H1 (cell line): ENCODE measurements around the gene FOXK1. TPM values are rescaled to one million over a fixed set of nuclear protein-coding genes. Genes with fewer than 3 reads are reported as not detected.

Experiments
- CTCF ChIA-PET: fragments of 300-600 bp; sonication (Branson Sonifier 250); formaldehyde crosslinking; loops from one replicate; lab custom pipeline; 2021; ENCODE audit not compliant: partially characterized antibody; lab: Charles Lee
- POLR2A ChIA-PET: fragments of 300-600 bp; sonication (Branson Sonifier 250); formaldehyde crosslinking; loops from one replicate; lab custom pipeline; 2021; ENCODE audit warnings: inconsistent platforms; ENCODE audit not compliant: partially characterized antibody; lab: Charles Lee
- DNase-seq, 2 experiments: peaks; one replicate each; pipeline versions ENCODE4 v3.0.0 to v3.0.0-alpha.2; 2010 to 2022; ENCODE audit warnings: low spot score in 2 of 2, low read depth in 1 of 2, mixed read lengths in 1 of 2
- FAIRE-seq: peaks from 2 replicates; lab custom pipeline; 2011; peaks lifted over from hg19 to GRCh38; lab: Jason Lieb, UNC
- H2AFZ ChIP-seq: 2 replicates; pipeline ENCODE4 v1.8.1; 2012; ENCODE audit warnings: low read length, inconsistent platforms
- H2AK5ac ChIP-seq: 2 replicates; pipeline ENCODE4 v1.6.1; 2013; ENCODE audit warnings: low read depth, low read length
- H2BK120ac ChIP-seq: replicated peaks from 2 replicates; pipeline ENCODE3; 2013; ENCODE audit warnings: low read depth, low read length, inconsistent platforms
- H2BK12ac ChIP-seq: 2 replicates; pipeline ENCODE4 v1.6.1; 2013; ENCODE audit warnings: low read depth, low read length
- H2BK15ac ChIP-seq: 2 replicates; pipeline ENCODE4 v1.6.1; 2013; ENCODE audit warnings: low read length
- H2BK20ac ChIP-seq: 2 replicates; pipeline ENCODE4 v1.6.1; 2013; ENCODE audit warnings: low read length
- H2BK5ac ChIP-seq: 2 replicates; pipeline ENCODE4 v1.6.1; 2013; ENCODE audit warnings: low read depth, low read length
- H3K14ac ChIP-seq: 2 replicates; pipeline ENCODE4 v1.6.1; 2013; ENCODE audit warnings: inconsistent platforms; ENCODE audit not compliant: insufficient read length
- H3K18ac ChIP-seq: 2 replicates; pipeline ENCODE4 v1.6.1; 2013; ENCODE audit warnings: low read length; ENCODE audit errors: extremely low read depth
- H3K23ac ChIP-seq: 2 replicates; pipeline ENCODE4 v1.6.1; 2013; ENCODE audit warnings: inconsistent platforms; ENCODE audit not compliant: insufficient read length
- H3K23me2 ChIP-seq: 2 replicates; pipeline ENCODE4 v1.6.1; 2013; ENCODE audit warnings: low read depth, low read length
- H3K27ac ChIP-seq: 2 replicates; pipeline ENCODE4 v1.6.1; 2011; ENCODE audit warnings: low read depth, low read length, inconsistent platforms
- H3K27me3 ChIP-seq, 4 experiments: replicated peaks in 1 of 4; 1 replicate in 1 of 4; 2 replicates in 3 of 4; pipeline versions ENCODE4 v1.6.1 to v1.8.1; 2011 to 2013; ENCODE audit warnings: low read length in 3 of 4, mild to moderate bottlenecking in 3 of 4, inconsistent platforms in 2 of 4, mixed read lengths in 2 of 4, moderate library complexity in 1 of 4; ENCODE audit not compliant: control insufficient read depth in 3 of 4, insufficient read depth in 3 of 4; ENCODE audit errors: extremely low read depth in 1 of 4
- H3K36me3 ChIP-seq, 4 experiments: 2 replicates each; pipeline versions ENCODE4 v1.6.1 to v1.8.1; 2011 to 2013; ENCODE audit warnings: mild to moderate bottlenecking in 4 of 4, low read length in 3 of 4, moderate library complexity in 2 of 4, control low read depth in 1 of 4, inconsistent platforms in 1 of 4; ENCODE audit not compliant: insufficient read depth in 4 of 4, control insufficient read depth in 2 of 4
- H3K4ac ChIP-seq: replicated peaks from 2 replicates; pipeline ENCODE3; 2013; ENCODE audit warnings: low read length, low read depth, mixed read lengths, inconsistent platforms; ENCODE audit not compliant: insufficient read length
- H3K4me1 ChIP-seq, 4 experiments: replicated peaks in 1 of 4; 1 replicate in 1 of 4; 2 replicates in 3 of 4; pipeline versions ENCODE4 v1.6.1 to v1.8.1; 2011 to 2013; ENCODE audit warnings: low read length in 3 of 4, inconsistent platforms in 2 of 4, mixed read lengths in 1 of 4; ENCODE audit not compliant: insufficient read depth in 4 of 4, control insufficient read depth in 3 of 4
- H3K4me2 ChIP-seq, 2 experiments: 2 replicates each; pipeline versions ENCODE4 v1.6.1 to v1.8.1; 2011 to 2013; ENCODE audit warnings: low read depth in 2 of 2, low read length in 2 of 2, control low read depth in 1 of 2, inconsistent platforms in 1 of 2, mild to moderate bottlenecking in 1 of 2; ENCODE audit not compliant: insufficient read depth in 1 of 2
- H3K4me3 ChIP-seq, 4 experiments: fragments of 200-600, 300-600 bp in 1 of 4; sonication (generic), shearing (Covaris generic), sonication (Bioruptor Twin) in 1 of 4; 2 replicates each; pipeline versions ENCODE4 v1.5.1 to v1.8.1; 2011 to 2016; ENCODE audit warnings: low read length in 4 of 4, low read depth in 3 of 4, control low read depth in 2 of 4, inconsistent platforms in 2 of 4, mild to moderate bottlenecking in 2 of 4, mixed read lengths in 1 of 4, moderate library complexity in 1 of 4; ENCODE audit not compliant: insufficient read depth in 2 of 4; ENCODE audit errors: extremely low read depth in 1 of 4
- H3K56ac ChIP-seq: replicated peaks from 2 replicates; pipeline ENCODE3; 2013; ENCODE audit warnings: low read depth, mild to moderate bottlenecking, mixed read lengths, low read length, inconsistent platforms; ENCODE audit not compliant: insufficient read length
- H3K79me1 ChIP-seq: 2 replicates; pipeline ENCODE4 v1.6.1; 2013; ENCODE audit warnings: low read depth, low read length, control low read depth
- H3K79me2 ChIP-seq, 2 experiments: 2 replicates each; pipeline versions ENCODE4 v1.6.1 to v1.8.1; 2012 to 2013; ENCODE audit warnings: low read length in 2 of 2, mild to moderate bottlenecking in 2 of 2, inconsistent platforms in 1 of 2; ENCODE audit not compliant: insufficient read depth in 2 of 2, control insufficient read depth in 1 of 2
- H3K9ac ChIP-seq, 4 experiments: replicated peaks in 1 of 4; 1 replicate in 1 of 4; 2 replicates in 3 of 4; pipeline versions ENCODE4 v1.6.1 to v1.8.1; 2011 to 2013; ENCODE audit warnings: low read depth in 3 of 4, low read length in 3 of 4, control low read depth in 2 of 4, mild to moderate bottlenecking in 2 of 4, moderate library complexity in 2 of 4, inconsistent platforms in 1 of 4; ENCODE audit errors: extremely low read depth in 1 of 4
- H3K9me3 ChIP-seq, 2 experiments: 2 replicates each; pipeline versions ENCODE4 v1.6.1 to v1.8.1; 2012 to 2013; ENCODE audit warnings: mild to moderate bottlenecking in 2 of 2, moderate library complexity in 2 of 2, control low read depth in 1 of 2, inconsistent platforms in 1 of 2, low read depth in 1 of 2, low read length in 1 of 2, mixed read lengths in 1 of 2; ENCODE audit not compliant: insufficient read depth in 2 of 2
- H4K20me1 ChIP-seq, 2 experiments: replicated peaks in 1 of 2; 2 replicates each; pipeline versions ENCODE3 to v1.8.1; 2011 to 2013; ENCODE audit warnings: inconsistent platforms in 2 of 2, low read length in 2 of 2, mild to moderate bottlenecking in 1 of 2; ENCODE audit not compliant: insufficient read depth in 2 of 2, control insufficient read depth in 1 of 2
- H4K5ac ChIP-seq: 2 replicates; pipeline ENCODE4 v1.6.1; 2013; ENCODE audit warnings: low read length, low read depth, mixed read lengths, inconsistent platforms; ENCODE audit not compliant: insufficient read length
- H4K8ac ChIP-seq: 2 replicates; pipeline ENCODE4 v1.8.0; 2013; ENCODE audit warnings: mild to moderate bottlenecking, moderate library complexity, low read length, inconsistent platforms; ENCODE audit not compliant: insufficient read depth; ENCODE audit errors: extremely low read depth
- H4K91ac ChIP-seq: replicated peaks from 2 replicates; pipeline ENCODE3; 2013; ENCODE audit warnings: low read length, mixed read lengths, inconsistent platforms; ENCODE audit not compliant: insufficient read length
- CTCF ChIP-seq, 3 experiments: IDR thresholded peaks; 1 replicate in 2 of 3; 2 replicates in 1 of 3; pipeline versions ENCODE4 v1.5.1 to v1.6.1; 2011; ENCODE audit warnings: low read length in 3 of 3, mild to moderate bottlenecking in 3 of 3, inconsistent platforms in 2 of 3, low read depth in 1 of 3, moderate library complexity in 1 of 3; ENCODE audit not compliant: insufficient read depth in 1 of 3; ENCODE audit errors: control extremely low read depth in 1 of 3
- EP300 ChIP-seq, 2 experiments: IDR thresholded peaks; 1 replicate in 1 of 2; 2 replicates in 1 of 2; pipeline ENCODE4 v1.6.1; 2011 to 2012; ENCODE audit warnings: low read depth in 2 of 2, low read length in 2 of 2, mild to moderate bottlenecking in 2 of 2, borderline replicate concordance in 1 of 2, inconsistent platforms in 1 of 2, moderate library complexity in 1 of 2
- KDM4A ChIP-seq: IDR thresholded peaks from one replicate; pipeline ENCODE4 v1.7.1; 2012; ENCODE audit warnings: low read depth, mild to moderate bottlenecking, moderate library complexity, low read length, inconsistent platforms; ENCODE audit not compliant: severe bottlenecking
- RAD21 ChIP-seq, 2 experiments: IDR thresholded peaks in 1 of 2; conservative IDR thresholded peaks in 1 of 2; 2 replicates each; pipeline ENCODE4 v1.6.1; 2011; ENCODE audit warnings: low read depth in 2 of 2, low read length in 2 of 2, improper control_type of control experiment in 1 of 2, inconsistent platforms in 1 of 2, mild to moderate bottlenecking in 1 of 2, moderate library complexity in 1 of 2
- TAF1 ChIP-seq: IDR thresholded peaks from 2 replicates; pipeline ENCODE4 v1.6.1; 2011; ENCODE audit warnings: mild to moderate bottlenecking, low read depth, low read length
- WGBS, 2 experiments: shearing (Covaris generic) in 1 of 2; methylation state at CpG; one replicate each; pipeline versions ENCODE4 v1.1.6 to v1.1.7; 2013 to 2015; ENCODE audit warnings: low lambda C conversion rate in 2 of 2, mixed read lengths in 2 of 2, inconsistent platforms in 1 of 2, low coverage in 1 of 2, missing lambda C conversion rate in 1 of 2; ENCODE audit not compliant: insufficient replicate concordance in 2 of 2, insufficient coverage in 1 of 2, insufficient read length in 1 of 2; ENCODE audit errors: extremely low coverage in 1 of 2, missing lambda C conversion rate in 1 of 2; 5-methylcytosine and 5-hydroxymethylcytosine counted together
- polyA plus RNA-seq, 7 experiments: library from polyadenylated mRNA; depleted of rRNA in 3 of 7; stranded (reverse) in 5 of 7; unstranded in 2 of 7; fragments of >200 nt in 5 of 7; fragments of 200-250 nt in 2 of 7; gene quantifications; 1 replicate in 5 of 7; 2 replicates in 1 of 7; 4 replicates in 1 of 7; pipeline versions ENCODE4 v1.2.1 to v1.2.3, GENCODE V29; 2011 to 2013; ENCODE audit warnings: missing spikeins in 2 of 7, mixed read lengths in 2 of 7
- total RNA-seq: library from RNA; stranded (reverse); fragmentation: NEBNext Ultra II Directional; extraction: Animal tissue kit (Norgen Biotek cat#: 25700); gene quantifications from 2 replicates; pipeline ENCODE4 v1.2.1, GENCODE V29; 2021

The FOXK1 gene
- total and polyA plus RNA-seq, 2 of the 8 experiments (the other 6 are each of a cell fraction or from before 2014, with no cell fraction given): 2.0 to 8.5 TPM

GRCh38 chr7:4682621-4683042 is 537 bp downstream of the FOXK1 start:
- Histone ChIP-seq H3K9ac (peak overlapping the region in 2 of 4 experiments; percentile 34 to 58; a peak in 4 of 7 replicates), H2AK5ac (no peak overlapping the region), H2AFZ (no peak overlapping the region), H3K79me2 (peaks cover 3 to 6% of the 10 kb centered on the region in 2 experiments; a peak in 2 of 4 replicates), H2BK120ac (no peak overlapping the region), H4K8ac (peak overlapping the region; percentile 25), H3K27me3 (peaks cover 3 to 31% (median 15%) of the 10 kb centered on the region in 4 experiments), H3K4me2 (peak overlapping the region; percentile 55 to 85), H3K4ac (no peak overlapping the region), H3K18ac (peak overlapping the region; percentile 38; the same call in 1 of the 2 replicates), H4K91ac (no peak overlapping the region), H3K27ac (no peak overlapping the region), H2BK15ac (no peak overlapping the region), H2BK20ac (no peak overlapping the region), H3K9me3 (peaks cover 0 to 3% of the 10 kb centered on the region in 2 experiments; a peak in 2 of 4 replicates), H2BK5ac (no peak overlapping the region), H3K4me1 (peaks cover 0 to 6% (median 5%) of the 10 kb centered on the region in 4 experiments; a peak in 5 of 7 replicates), H3K36me3 (no peaks in the 10 kb centered on the region), H3K4me3 (peak overlapping the region; percentile 53 to 72 (median 58)), H3K14ac (no peak overlapping the region), H2BK12ac (no peak overlapping the region; the same call in 1 of the 2 replicates), H4K5ac (no peak overlapping the region), H4K20me1 (peaks cover 5 to 24% of the 10 kb centered on the region in 2 experiments), H3K79me1 (peaks cover 2% of the 10 kb centered on the region; the same call in 1 of the 2 replicates), H3K23me2 (peaks cover 9% of the 10 kb centered on the region; the same call in 1 of the 2 replicates), H3K23ac (no peak overlapping the region), H3K56ac (peak overlapping the region; percentile 16)
- DNase-seq (peak in 1 of 2 experiments; percentile 54), FAIRE-seq (no peak)
- WGBS, 2 experiments: 2% methylated on average over 20 of the region's 47 CpGs; no CpG with 5 or more reads in 1 of the 2 experiments
- ChIA-PET POLR2A (interaction anchor here (1.6 to 2.5 kb wide), 2 partner anchors 24 to 41 kb away, joined by 5 to 18 read pairs; no protein-coding TSS in a partner anchor), CTCF (interaction anchor here (0.9 to 1.5 kb wide), 2 partner anchors 20 to 22 kb away, joined by 3 read pairs; no protein-coding TSS in a partner anchor)
- TF ChIP-seq KDM4A (peak; percentile 15), EP300 (IDR thresholded peaks at IDR 0.05; ENCODE audit: borderline replicate concordance in 1 of 2, low read depth in 2 of 2, low read length in 2 of 2) (no peak), RAD21 (IDR thresholded peaks at IDR 0.05 in 1 of 2, conservative IDR thresholded peaks at IDR 0.05 in 1 of 2; ENCODE audit: low read depth in 2 of 2, low read length in 2 of 2) (no peak), CTCF (IDR thresholded peaks at IDR 0.05; ENCODE audit: control extremely low read depth in 1 of 3, insufficient read depth in 1 of 3, low read depth in 1 of 3, low read length in 3 of 3) (peak in 1 of 3 experiments; percentile 3; a peak in 1 of 4 replicates), TAF1 (no peak)
